GM19240 (cell line): ENCODE data around the gene PRKCD.
A peak's percentile ranks its signal among the peaks of the same experiment; 100 is the strongest.

Source experiments
- DNase-seq: peaks from one replicate; pipeline ENCODE4 v3.0.0; 2011; ENCODE audit warnings: low spot score; ENCODE audit not compliant: insufficient read length

The PRKCD gene

GRCh38 chr3:53170325-53171063 is 9.5 kb downstream of the PRKCD start:
- DNase-seq, result peak; percentile 54

DNA sequence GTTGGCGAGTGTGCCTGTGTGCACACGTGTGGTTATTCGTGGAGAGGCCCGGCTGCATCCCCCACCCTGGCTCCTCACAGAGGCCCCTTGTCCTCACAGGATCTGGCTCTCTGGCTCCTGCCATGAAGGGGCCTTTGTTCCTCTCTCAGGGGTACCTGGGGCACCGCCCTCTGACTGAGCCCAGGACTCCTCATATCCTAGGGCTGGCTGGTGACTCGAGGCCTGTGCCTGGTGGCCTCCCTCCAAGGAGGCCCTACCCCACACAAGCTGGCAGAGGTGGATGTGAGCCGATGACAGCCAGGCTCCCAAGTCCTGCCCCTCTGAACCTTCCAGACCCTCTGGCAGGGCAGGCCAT is 10.0 kb downstream of the PRKCD start:
- DNase-seq, result no peak

- DNase-seq, result no peak
These were observed 11.0 kb downstream of the PRKCD start for GRCh38 chr3:53171827-53172505.

- DNase-seq, result no peak
These were observed 12.1 kb downstream of the PRKCD start for GRCh38 chr3:53173107-53173506.

GRCh38 chr3:53174346-53175250 is 13.6 kb downstream of the PRKCD start:
- peak; percentile 61 for DNase-seq

DNA sequence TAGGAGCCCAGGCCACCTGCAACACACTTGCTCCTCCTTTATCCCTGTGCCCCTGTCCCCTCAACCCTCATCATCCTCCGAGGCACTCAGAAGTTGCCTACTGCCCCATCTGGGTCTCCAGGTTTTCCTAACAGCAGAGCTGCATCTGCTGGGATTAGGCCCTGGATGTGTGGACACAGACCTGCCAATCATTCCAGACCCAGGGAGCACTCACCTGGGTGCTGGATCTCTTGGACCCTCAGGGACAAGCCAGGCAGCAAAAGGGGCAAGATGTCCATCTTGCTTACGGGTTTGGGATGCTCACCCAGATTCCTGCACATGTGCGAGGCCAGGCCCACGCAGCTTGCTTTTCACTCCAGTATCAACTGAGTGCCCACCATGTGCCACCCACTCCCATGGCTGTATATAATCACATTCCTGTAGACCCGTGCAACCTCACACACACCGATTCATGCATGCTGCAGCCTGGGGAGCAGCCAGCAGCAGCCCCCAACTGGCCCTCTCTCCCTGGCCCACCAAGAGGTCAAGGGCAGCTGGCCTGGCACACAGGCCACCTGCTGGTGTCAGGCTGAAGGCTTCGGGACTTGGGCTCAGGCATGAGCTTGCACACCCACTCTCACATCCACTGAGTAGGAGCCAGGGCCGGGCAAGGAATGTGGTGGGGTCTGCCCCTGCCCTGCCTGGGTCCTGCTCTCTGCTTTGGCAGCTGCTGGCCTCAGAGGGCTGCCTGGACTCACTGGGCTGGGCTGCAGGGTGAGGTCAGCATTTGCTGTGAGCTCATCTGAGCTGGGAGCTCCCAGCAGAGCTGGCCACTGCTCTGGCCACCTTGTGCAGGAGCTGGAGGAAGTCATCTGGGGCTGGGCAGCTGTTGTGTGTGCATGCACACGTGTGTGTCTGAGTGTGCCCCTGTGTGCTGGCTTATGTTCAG is 14.9 kb downstream of the PRKCD start:
- DNase-seq, result no peak

- no peak for DNase-seq
These were observed 17.2 kb downstream of the PRKCD start for GRCh38 chr3:53178246-53178645.

GRCh38 chr3:53179580-53179979 is 18.6 kb downstream of the PRKCD start:
- DNase-seq, result no peak

- DNase-seq, result peak; percentile 88
These were observed 19.5 kb downstream of the PRKCD start for GRCh38 chr3:53180305-53181023.

GRCh38 chr3:53181024-53181371 is 20.0 kb downstream of the PRKCD start:
- DNase-seq, result no peak

DNA sequence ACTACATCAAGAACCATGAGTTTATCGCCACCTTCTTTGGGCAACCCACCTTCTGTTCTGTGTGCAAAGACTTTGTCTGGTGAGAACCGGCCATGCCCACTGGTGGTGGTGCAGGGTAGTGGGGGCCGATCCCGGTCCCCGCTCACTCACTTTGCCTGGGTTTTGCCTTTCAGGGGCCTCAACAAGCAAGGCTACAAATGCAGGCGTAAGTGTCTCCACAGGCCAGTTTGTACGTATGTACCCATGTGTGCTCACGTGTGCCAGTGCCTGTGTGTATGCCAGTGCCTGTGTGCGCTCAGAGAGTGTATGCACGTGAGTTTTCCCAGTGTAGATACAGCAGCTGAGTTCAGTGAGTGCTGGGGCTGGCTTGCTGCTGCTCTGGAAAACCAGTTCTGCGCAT is 20.5 kb downstream of the PRKCD start:
- DNase-seq, result no peak

DNA sequence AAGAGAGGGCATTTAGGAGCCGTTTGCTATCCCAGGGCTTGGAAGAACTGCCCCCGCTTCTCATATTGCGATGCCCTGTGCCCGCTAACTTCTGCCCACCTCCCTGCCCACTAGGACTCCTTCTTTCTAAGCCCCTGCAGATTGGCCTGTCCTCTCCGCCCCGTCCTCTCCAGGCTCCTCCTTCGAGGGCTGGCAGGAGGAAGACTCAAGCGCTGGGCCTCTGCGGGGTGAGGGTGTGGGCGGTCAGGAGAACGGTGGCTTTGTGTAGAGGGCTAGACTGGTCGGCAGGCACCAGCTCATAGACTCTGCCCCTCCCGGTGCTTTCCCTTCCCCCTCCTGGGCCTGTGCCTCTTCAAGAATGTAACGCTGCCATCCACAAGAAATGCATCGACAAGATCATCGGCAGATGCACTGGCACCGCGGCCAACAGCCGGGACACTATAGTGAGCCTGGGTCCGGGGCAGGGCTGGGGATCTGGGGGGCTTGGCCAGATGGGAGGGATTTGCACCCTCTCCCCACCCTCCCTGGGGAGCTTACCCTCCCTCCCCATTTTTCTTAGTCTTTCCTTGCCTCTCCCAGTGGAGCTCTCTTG is 21.9 kb downstream of the PRKCD start:
- no peak for DNase-seq

- DNase-seq, result no peak
These were observed 22.5 kb downstream of the PRKCD start for GRCh38 chr3:53183514-53183913.

DNA sequence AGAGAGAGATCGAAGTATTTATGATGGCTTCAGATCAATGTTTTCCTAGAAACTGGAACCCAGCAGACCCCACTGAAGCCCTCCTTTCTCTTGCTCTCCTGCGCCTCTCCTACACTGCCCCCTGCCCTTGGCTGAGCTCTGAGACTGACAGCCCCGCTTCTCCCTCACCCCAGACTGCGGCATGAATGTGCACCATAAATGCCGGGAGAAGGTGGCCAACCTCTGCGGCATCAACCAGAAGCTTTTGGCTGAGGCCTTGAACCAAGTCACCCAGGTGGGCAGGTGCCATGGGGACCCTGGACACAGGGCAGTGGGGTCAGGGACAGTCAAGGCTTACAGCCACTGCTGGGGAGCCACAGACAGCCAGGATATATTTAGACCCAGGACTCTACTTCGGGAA is 23.7 kb downstream of the PRKCD start:
- no peak for DNase-seq

DNA sequence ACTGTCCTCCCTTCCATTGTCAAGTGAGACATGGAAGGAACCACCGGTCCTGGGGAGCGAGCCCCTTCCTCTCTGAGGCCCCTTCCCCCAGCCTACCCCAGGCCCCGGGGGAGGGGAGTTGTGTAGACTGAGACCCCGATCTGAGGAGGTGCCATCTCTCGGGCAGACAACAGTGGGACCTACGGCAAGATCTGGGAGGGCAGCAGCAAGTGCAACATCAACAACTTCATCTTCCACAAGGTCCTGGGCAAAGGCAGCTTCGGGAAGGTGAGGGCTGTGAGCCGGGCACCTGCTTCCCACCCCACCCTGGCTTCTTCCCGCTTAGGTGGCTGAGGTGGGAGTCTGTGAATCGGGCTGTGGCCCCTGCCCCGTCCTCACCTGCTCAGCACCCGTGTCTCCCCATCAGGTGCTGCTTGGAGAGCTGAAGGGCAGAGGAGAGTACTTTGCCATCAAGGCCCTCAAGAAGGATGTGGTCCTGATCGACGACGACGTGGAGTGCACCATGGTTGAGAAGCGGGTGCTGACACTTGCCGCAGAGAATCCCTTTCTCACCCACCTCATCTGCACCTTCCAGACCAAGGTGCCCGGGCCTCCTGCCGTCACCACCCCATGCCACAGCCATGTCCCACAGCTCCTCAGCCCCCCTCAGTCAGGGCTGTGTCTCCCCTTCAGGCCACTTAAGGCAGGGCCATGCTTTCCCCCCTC is 24.9 kb downstream of the PRKCD start:
- DNase-seq, result no peak

- DNase-seq, result no peak
These were observed 25.7 kb downstream of the PRKCD start for GRCh38 chr3:53186726-53187125.

- DNase-seq, result no peak
These were observed 26.4 kb downstream of the PRKCD start for GRCh38 chr3:53187430-53187829.

DNA sequence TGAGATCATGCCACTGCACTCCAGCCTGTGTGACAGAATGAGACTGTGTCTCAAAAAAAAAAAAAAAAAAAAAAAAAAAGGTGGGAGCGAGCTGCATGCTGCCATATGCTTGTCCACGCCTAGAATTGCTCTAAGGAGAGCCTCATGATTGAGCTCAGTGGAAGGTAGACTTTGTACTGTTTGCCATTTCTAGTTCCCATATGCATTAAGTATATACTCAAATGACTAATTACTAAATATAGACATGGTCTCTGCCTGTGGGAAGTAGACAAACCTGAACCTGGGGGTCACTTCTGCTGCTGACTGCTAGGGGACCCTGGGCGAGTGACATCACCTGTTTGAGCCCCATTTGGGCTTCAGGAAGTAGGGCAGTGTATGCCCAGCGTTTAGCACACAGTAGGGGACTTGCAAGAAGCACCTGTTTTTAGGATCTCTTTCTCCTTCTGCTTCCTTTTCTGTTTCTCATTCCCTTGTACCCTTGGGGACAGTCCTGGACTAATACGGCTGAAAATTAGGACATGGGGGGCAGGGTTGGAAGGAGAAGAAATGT is 27.2 kb downstream of the PRKCD start:
- no peak for DNase-seq

DNA sequence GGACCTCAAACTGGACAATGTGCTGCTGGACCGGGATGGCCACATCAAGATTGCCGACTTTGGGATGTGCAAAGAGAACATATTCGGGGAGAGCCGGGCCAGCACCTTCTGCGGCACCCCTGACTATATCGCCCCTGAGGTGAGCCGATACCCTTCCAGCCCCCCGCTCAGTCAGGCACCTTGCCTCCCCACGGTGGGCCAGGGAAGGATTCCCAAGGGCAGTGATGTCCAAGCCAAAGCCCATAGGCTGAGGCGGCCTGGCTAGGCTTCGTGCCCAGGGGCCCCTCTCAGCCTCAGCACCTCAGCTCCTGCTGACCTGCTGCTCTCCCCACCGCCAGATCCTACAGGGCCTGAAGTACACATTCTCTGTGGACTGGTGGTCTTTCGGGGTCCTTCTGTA is 27.7 kb downstream of the PRKCD start:
- no peak for DNase-seq
